CD14-positive monocyte (primary cell): ENCODE measurements around the gene KCNMA1. TPM values are rescaled to one million over a fixed set of nuclear protein-coding genes. Genes with fewer than 3 reads are reported as not detected.

Experiments
- DNase-seq, 3 donors: peaks; one replicate each; pipeline ENCODE4 v3.0.0-alpha.2; 2011 to 2022
- H2AFZ ChIP-seq: 2 replicates; pipeline ENCODE4 v1.6.0; 2012; ENCODE audit warnings: mild to moderate bottlenecking, low read depth, low read length, inconsistent platforms; ENCODE audit not compliant: insufficient read depth, poor library complexity, severe bottlenecking
- H3K27ac ChIP-seq, 2 donors: 1 replicate in 1 of 2; 2 replicates in 1 of 2; pipeline ENCODE4 v1.5.1; 2012 to 2013; ENCODE audit warnings: low read length in 2 of 2, control low read depth in 1 of 2, inconsistent platforms in 1 of 2, low read depth in 1 of 2, mild to moderate bottlenecking in 1 of 2
- H3K27me3 ChIP-seq, 2 donors: one replicate each; pipeline versions ENCODE4 v1.6.0 to v1.6.1; 2011 to 2013; ENCODE audit warnings: low read length in 2 of 2; ENCODE audit not compliant: control insufficient read depth in 2 of 2, insufficient read depth in 2 of 2
- H3K36me3 ChIP-seq, 2 donors: replicated peaks in 1 of 2; 1 replicate in 1 of 2; 2 replicates in 1 of 2; pipeline versions ENCODE4 v1.5.1 to v1.6.1; 2012 to 2013; ENCODE audit warnings: low read length in 2 of 2, control low read depth in 1 of 2, inconsistent platforms in 1 of 2, mild to moderate bottlenecking in 1 of 2; ENCODE audit not compliant: insufficient read depth in 2 of 2, control insufficient read depth in 1 of 2
- H3K4me1 ChIP-seq, 2 donors: 1 replicate in 1 of 2; 2 replicates in 1 of 2; pipeline versions ENCODE4 v1.5.1 to v1.6.1; 2012 to 2013; ENCODE audit warnings: low read length in 2 of 2, control low read depth in 1 of 2, inconsistent platforms in 1 of 2, mild to moderate bottlenecking in 1 of 2, moderate library complexity in 1 of 2; ENCODE audit not compliant: insufficient read depth in 2 of 2, control insufficient read depth in 1 of 2
- H3K4me2 ChIP-seq: replicated peaks from 2 replicates; pipeline ENCODE3; 2012; ENCODE audit warnings: low read length, moderate library complexity, mild to moderate bottlenecking; ENCODE audit not compliant: poor library complexity, severe bottlenecking; ENCODE audit errors: extremely low read depth
- H3K4me3 ChIP-seq, 3 experiments: fragments of 200-600 bp in 1 of 3; sonication (generic) in 1 of 3; replicated peaks in 1 of 3; 1 replicate in 2 of 3; 2 replicates in 1 of 3; pipeline ENCODE4 v1.5.1; 2011 to 2013; ENCODE audit warnings: low read length in 3 of 3, mild to moderate bottlenecking in 3 of 3, control low read depth in 2 of 3, low read depth in 2 of 3, inconsistent platforms in 1 of 3, moderate library complexity in 1 of 3
- H3K79me2 ChIP-seq: 2 replicates; pipeline ENCODE4 v1.6.0; 2012; ENCODE audit warnings: mild to moderate bottlenecking, control low read depth, inconsistent platforms, low read length, moderate library complexity; ENCODE audit not compliant: insufficient read depth
- H3K9ac ChIP-seq: 2 replicates; pipeline ENCODE4 v1.6.0; 2017; ENCODE audit warnings: low read length, mild to moderate bottlenecking; ENCODE audit not compliant: insufficient read depth, poor library complexity, severe bottlenecking
- H3K9me3 ChIP-seq, 2 donors: replicated peaks in 1 of 2; 1 replicate in 1 of 2; 2 replicates in 1 of 2; pipeline versions ENCODE4 v1.5.1 to v1.6.1; 2012 to 2013; ENCODE audit warnings: low read length in 2 of 2, control low read depth in 1 of 2; ENCODE audit not compliant: control insufficient read depth in 1 of 2, insufficient read depth in 1 of 2
- H4K20me1 ChIP-seq: 2 replicates; pipeline ENCODE4 v1.6.0; 2012; ENCODE audit warnings: mild to moderate bottlenecking, low read length, control low read depth, moderate library complexity; ENCODE audit not compliant: insufficient read depth
- H3K27ac Mint-ChIP-seq, 7 donors: one replicate each; pipeline ENCODE4 v1.8.0; 2020; ENCODE audit warnings: mild to moderate bottlenecking in 7 of 7, mixed read lengths in 7 of 7, moderate library complexity in 6 of 7, inconsistent platforms in 2 of 7
- H3K27me3 Mint-ChIP-seq, 3 donors: one replicate each; pipeline ENCODE4 v1.8.0; 2021 to 2022; ENCODE audit warnings: low read depth in 3 of 3, mild to moderate bottlenecking in 3 of 3, mixed read lengths in 3 of 3, moderate library complexity in 3 of 3, inconsistent platforms in 1 of 3
- H3K36me3 Mint-ChIP-seq, 2 donors: one replicate each; pipeline ENCODE4 v1.8.0; 2020; ENCODE audit warnings: mixed read lengths in 2 of 2, inconsistent platforms in 1 of 2, mild to moderate bottlenecking in 1 of 2
- H3K4me1 Mint-ChIP-seq: one replicate; pipeline ENCODE4 v1.8.0; 2020; ENCODE audit warnings: mild to moderate bottlenecking, mixed read lengths
- H3K4me3 Mint-ChIP-seq, 2 donors: one replicate each; pipeline ENCODE4 v1.8.0; 2020; ENCODE audit warnings: mild to moderate bottlenecking in 2 of 2, mixed read lengths in 2 of 2, moderate library complexity in 1 of 2
- H3K9me3 Mint-ChIP-seq, 7 donors: one replicate each; pipeline ENCODE4 v1.8.0; 2020 to 2022; ENCODE audit warnings: mixed read lengths in 7 of 7, mild to moderate bottlenecking in 6 of 7, moderate library complexity in 6 of 7, inconsistent platforms in 2 of 7
- CTCF ChIP-seq: fragments of 200-600 bp; IDR thresholded peaks from one replicate; pipeline ENCODE4 v1.8.0; 2022; ENCODE audit warnings: antibody characterized with exemption, mild to moderate bottlenecking
- WGBS: methylation state at CpG from one replicate; pipeline ENCODE4 v1.1.5; 2013; ENCODE audit warnings: missing lambda C conversion rate; ENCODE audit not compliant: insufficient coverage; 5-methylcytosine and 5-hydroxymethylcytosine counted together
- intact Hi-C, 2 donors: fragments of 100-400 bp; cut with micrococcal nuclease; formaldehyde crosslinking; loops; one replicate each; pipeline versions ENCODE4 v1.15.0 to v1.15.1; 2023
- polyA plus RNA-seq, 3 donors: library from polyadenylated mRNA; depleted of rRNA in 1 of 3; unstranded in 2 of 3; stranded (reverse) in 1 of 3; fragments of 300-500 nt in 2 of 3; fragments of >200 nt in 1 of 3; fragmentation: Illumina TruSeq in 2 of 3; gene quantifications; 1 replicate in 2 of 3; 2 replicates in 1 of 3; pipeline ENCODE4 v1.2.3, GENCODE V29; 2012 to 2021

Gene KCNMA1
- polyA plus RNA-seq, 3 donors = 0.11 to 1.0 TPM; not detected in 1

GRCh38 chr10:77081481-77081891 is 556.1 kb downstream of the KCNMA1 start:
- Histone ChIP-seq H3K9me3 (no peaks in the 10 kb centered on the region), H4K20me1 (no peaks in the 10 kb centered on the region), H3K36me3 (no peaks in the 10 kb centered on the region), H3K27me3 (no peaks in the 10 kb centered on the region), H3K79me2 (no peaks in the 10 kb centered on the region), H3K27ac (no peak overlapping the region), H3K4me1 (peaks cover 15 to 23% of the 10 kb centered on the region in 2 donors), H2AFZ (no peak overlapping the region), H3K9ac (no peak overlapping the region), H3K4me3 (no peak overlapping the region), H3K4me2 (no peak overlapping the region)
- Mint-ChIP-seq H3K4me3 (no peak overlapping the region), H3K9me3 (peaks cover 0 to 3% (median 0%) of the 10 kb centered on the region in 7 donors), H3K36me3 (no peaks in the 10 kb centered on the region), H3K4me1 (peaks cover 24% of the 10 kb centered on the region), H3K27ac (peak overlapping the region in 1 of 7 donors; percentile 14), H3K27me3 (peaks cover 0 to 2% (median 0%) of the 10 kb centered on the region in 3 donors)
- no CpG with 5 or more reads among the region's 7 CpGs for WGBS
- no peak for DNase-seq
- no peak for TF ChIP-seq CTCF
- intact Hi-C loops = no loop called here

- H3K36me3 ChIP-seq = no peaks in the 10 kb centered on the region
- no peak overlapping the region for H2AFZ ChIP-seq
- peak overlapping the region; percentile 31 to 59 for H3K27ac ChIP-seq
- H3K4me3 ChIP-seq = no peak overlapping the region
- H3K4me2 ChIP-seq = no peak overlapping the region
- H3K9ac ChIP-seq = no peak overlapping the region
- no peak overlapping the region for H3K4me3 Mint-ChIP-seq
- no peaks in the 10 kb centered on the region for H4K20me1 ChIP-seq
- H3K27ac Mint-ChIP-seq = peak overlapping the region in 5 of 7 donors; percentile 26 to 93 (median 58)
- no peak for DNase-seq
- H3K27me3 Mint-ChIP-seq = no peaks in the 10 kb centered on the region
- H3K9me3 ChIP-seq = no peaks in the 10 kb centered on the region
- H3K4me1 ChIP-seq = peaks cover 24 to 32% of the 10 kb centered on the region in 2 donors
- no peaks in the 10 kb centered on the region for H3K36me3 Mint-ChIP-seq
- no peaks in the 10 kb centered on the region for H3K79me2 ChIP-seq
- H3K9me3 Mint-ChIP-seq = peaks cover 0 to 4% (median 0%) of the 10 kb centered on the region in 7 donors
- WGBS = no CpG with 5 or more reads among the region's 6 CpGs
- peaks cover 32% of the 10 kb centered on the region for H3K4me1 Mint-ChIP-seq
- H3K27me3 ChIP-seq = no peaks in the 10 kb centered on the region
- intact Hi-C loops = no loop called here
- TF ChIP-seq CTCF = no peak
Observed at GRCh38 chr10:77080361-77081027, 557.1 kb downstream of the KCNMA1 start.
